ENCODE data around the gene NR6A1.

NR6A1 gene

DNA sequence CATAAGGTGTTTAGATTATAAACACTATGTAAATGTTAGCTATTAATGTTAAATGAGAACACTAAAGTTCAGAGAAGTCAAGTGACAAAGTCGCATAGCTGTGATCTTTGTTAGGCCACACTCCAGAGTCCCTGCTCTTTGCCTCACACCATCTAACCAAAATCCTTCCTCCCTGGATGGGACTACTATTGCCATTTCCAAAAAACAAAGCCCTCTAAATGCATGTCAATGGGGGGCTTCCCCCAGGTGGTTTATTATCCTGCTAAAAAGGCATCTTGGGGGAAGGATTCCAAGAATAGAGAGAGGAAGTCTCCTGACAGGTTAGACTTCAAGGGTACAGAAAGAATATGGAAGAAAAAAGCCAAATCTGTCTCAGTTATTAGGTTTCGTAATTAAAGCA lies 10.4 kb downstream of the NR6A1 start:
- no peak for DNase-seq (ENCODE audit: low read depth)
- TF ChIP-seq CTCF (IDR thresholded peaks at IDR 0.05; ENCODE audit: control insufficient read depth, insufficient read depth, low read depth, low read length, missing control alignments) = no peak
- H3K4me3 ChIP-seq (ENCODE audit: control insufficient read depth, low read depth, low read length) = no peak overlapping the region

DNA sequence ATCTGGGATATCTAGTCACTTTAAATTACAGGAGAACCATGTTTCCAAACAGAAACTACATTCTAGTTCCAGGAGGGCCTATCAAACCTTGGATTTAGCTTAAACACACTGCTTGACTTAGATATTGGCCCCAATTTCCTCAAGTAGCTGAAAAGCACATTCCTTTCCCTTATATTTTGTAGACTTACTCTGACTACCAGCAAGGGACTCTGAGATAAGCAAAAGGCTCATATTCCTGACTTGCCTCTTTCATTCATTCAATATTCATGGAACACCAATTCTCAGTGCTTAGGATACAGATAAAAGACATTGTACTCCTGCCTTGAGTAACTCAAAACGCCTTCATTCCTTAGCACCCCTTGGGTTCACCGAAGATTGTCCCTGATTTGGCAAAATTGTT lies 11.8 kb downstream of the NR6A1 start:
- no peak overlapping the region for H3K4me3 ChIP-seq (ENCODE audit: control insufficient read depth, low read depth, low read length)
- TF ChIP-seq CTCF (IDR thresholded peaks at IDR 0.05; ENCODE audit: control insufficient read depth, insufficient read depth, low read depth, low read length, missing control alignments) = no peak
- no peak for DNase-seq (ENCODE audit: low read depth)

- H3K4me3 ChIP-seq (ENCODE audit: control insufficient read depth, low read depth, low read length) = no peak overlapping the region
- no peak for DNase-seq (ENCODE audit: low read depth)
- no peak for TF ChIP-seq CTCF (IDR thresholded peaks at IDR 0.05; ENCODE audit: control insufficient read depth, insufficient read depth, low read depth, low read length, missing control alignments)
Observed at GRCh38 chr9:124758691-124759090, 12.4 kb downstream of the NR6A1 start.

DNA sequence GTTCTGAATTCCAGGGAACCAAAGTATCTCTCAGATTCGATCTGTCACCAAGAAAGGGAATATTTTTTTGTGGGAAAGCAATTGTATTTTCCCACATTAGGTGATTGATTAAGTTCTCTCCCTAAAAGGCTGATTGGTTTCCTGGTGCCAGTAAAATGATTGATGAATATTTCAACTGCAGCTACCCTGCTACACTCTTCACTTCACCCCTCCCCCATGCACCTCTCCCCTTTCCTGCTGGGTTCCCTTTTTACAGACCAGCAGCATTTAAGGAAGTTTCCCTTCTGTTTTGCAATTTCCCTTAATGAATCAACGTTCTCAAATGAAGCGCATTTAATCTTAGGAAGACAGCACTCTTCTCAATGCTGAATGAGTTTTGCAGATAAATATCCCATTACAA lies 13.1 kb downstream of the NR6A1 start:
- no peak overlapping the region for H3K4me3 ChIP-seq (ENCODE audit: control insufficient read depth, low read depth, low read length)
- DNase-seq (ENCODE audit: low read depth) = no peak
- TF ChIP-seq CTCF (IDR thresholded peaks at IDR 0.05; ENCODE audit: control insufficient read depth, insufficient read depth, low read depth, low read length, missing control alignments) = no peak

GRCh38 chr9:124757616-124758015 lies 13.5 kb downstream of the NR6A1 start:
- no peak for DNase-seq (ENCODE audit: low read depth)
- no peak overlapping the region for H3K4me3 ChIP-seq (ENCODE audit: control insufficient read depth, low read depth, low read length)
- TF ChIP-seq CTCF (IDR thresholded peaks at IDR 0.05; ENCODE audit: control insufficient read depth, insufficient read depth, low read depth, low read length, missing control alignments) = no peak

DNA sequence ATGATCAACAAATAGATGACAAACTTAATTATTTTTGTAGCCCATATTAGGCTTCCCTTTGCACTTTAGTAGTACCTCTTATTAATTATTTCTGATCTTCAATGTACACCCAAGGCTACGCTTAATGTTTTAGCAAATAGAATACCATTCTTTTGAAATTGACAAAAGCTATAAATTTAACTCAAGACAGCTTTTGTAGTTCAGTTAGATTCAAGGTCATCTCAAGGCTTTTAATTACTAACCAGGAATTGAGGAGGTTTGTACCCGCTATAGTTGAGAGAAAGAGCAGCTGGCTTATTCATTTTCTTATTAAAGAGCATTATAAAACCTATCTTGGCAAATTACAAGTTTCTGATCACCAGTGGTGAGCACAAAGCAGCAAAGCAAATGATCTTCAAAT lies 15.1 kb downstream of the NR6A1 start:
- no peak overlapping the region for H3K4me3 ChIP-seq (ENCODE audit: control insufficient read depth, low read depth, low read length)
- no peak for DNase-seq (ENCODE audit: low read depth)
- no peak for TF ChIP-seq CTCF (IDR thresholded peaks at IDR 0.05; ENCODE audit: control insufficient read depth, insufficient read depth, low read depth, low read length, missing control alignments)

DNA sequence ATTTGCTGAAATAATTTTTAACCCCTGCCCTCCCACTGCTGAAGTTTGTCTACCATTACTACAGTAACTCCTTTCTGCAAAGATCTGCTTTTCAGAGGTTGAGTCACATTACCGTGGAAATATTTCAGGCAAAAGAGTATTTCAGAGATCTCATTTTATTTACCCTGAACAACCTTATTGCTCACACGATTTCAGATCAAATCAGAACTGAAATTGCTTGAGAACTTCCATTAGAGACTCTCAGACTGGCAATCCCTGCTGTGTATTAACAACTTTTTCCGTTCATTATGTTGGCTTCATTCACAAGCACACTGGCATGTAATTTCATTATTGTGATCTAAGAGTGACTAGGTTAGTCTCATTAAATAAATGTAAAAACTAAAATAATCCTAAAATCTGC lies 16.1 kb downstream of the NR6A1 start:
- H3K4me3 ChIP-seq (ENCODE audit: control insufficient read depth, low read depth, low read length) = no peak overlapping the region
- DNase-seq (ENCODE audit: low read depth) = no peak
- no peak for TF ChIP-seq CTCF (IDR thresholded peaks at IDR 0.05; ENCODE audit: control insufficient read depth, insufficient read depth, low read depth, low read length, missing control alignments)
